Left renal cortex interstitium (tissue), 4 donors: Measurements from ENCODE around the gene ABR. TPM values are rescaled to one million over a fixed set of nuclear protein-coding genes. Genes with fewer than 3 reads are reported as not detected.

Experiments used
- DNase-seq, 4 donors: peaks; one replicate each; pipeline ENCODE4 v3.0.0-alpha.2; 2013; ENCODE audit warnings: low read depth in 4 of 4, low spot score in 2 of 4, missing footprints in 1 of 4
- polyA plus RNA-seq, 4 donors: library from polyadenylated mRNA; unstranded; fragments of 120-200 nt; gene quantifications; one replicate each; pipeline ENCODE4 v1.2.1, GENCODE V29; 2013; ENCODE audit not compliant: insufficient read length in 4 of 4

The ABR gene
- polyA plus RNA-seq, 4 donors = 45.4 to 63.7 (median 53.3) TPM

DNA sequence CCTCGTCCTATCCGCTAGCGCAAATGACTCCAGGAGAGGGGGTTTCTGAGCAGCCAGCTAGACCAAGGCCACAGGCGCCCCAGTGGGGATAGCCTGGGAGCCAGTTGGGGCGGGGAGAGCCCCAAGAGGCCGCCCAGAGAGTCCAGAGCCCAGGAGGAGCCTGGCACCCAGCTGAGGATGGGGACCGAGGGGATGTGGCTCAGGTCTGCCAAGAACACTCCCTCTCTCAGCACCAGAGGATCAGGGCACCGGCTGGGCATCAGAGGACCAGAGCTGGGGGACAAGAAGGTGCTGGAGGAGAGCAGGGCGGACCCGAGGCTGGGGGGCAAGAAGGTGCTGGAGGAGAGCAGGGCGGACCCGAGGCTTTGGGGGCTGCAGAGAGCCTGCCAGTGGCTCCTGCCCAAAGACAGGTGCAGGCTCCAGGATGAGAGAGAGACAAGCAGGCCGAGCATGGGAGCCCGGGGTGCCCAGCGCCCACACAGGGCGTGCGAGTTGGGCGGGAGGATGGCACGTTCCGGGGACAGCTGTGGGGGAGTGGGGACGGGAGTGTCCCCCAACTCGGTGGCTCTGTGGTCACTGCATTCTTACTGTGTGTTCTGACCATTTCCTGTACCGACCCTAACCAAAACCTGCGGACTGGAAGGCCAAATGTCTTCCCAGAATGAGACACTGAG lies 143.5 kb downstream of the ABR start:
- DNase-seq = no peak

DNA sequence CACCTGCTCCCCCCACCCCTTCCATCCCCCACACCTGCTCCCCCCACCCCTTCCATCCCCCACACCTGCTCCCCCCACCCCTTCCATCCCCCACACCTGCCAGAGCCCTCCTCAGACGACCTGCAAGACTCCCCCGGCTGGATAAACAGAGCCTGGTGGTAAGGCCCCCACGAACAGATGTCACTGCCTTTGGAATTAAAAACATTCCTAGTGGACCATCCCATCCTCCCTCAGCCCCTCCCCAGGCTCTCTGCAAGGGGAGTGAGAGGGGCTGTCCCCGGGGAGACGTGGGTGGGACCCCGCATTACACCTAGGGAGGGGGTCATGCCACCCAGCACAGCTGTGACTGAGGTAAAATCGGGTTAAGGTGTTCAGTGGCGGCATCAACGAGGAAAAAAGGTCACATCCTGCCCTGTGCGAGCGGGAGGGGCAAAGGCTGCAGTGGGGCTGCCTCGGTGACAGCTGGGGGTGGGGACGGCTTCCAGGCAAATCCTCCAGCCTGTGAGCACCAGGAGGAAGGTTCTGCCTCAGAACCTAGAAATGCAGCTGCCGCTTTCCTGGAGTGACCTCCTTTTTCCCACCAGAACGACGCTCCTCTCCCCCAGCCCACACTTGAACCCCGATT lies 144.1 kb downstream of the ABR start:
- DNase-seq = no peak

DNA sequence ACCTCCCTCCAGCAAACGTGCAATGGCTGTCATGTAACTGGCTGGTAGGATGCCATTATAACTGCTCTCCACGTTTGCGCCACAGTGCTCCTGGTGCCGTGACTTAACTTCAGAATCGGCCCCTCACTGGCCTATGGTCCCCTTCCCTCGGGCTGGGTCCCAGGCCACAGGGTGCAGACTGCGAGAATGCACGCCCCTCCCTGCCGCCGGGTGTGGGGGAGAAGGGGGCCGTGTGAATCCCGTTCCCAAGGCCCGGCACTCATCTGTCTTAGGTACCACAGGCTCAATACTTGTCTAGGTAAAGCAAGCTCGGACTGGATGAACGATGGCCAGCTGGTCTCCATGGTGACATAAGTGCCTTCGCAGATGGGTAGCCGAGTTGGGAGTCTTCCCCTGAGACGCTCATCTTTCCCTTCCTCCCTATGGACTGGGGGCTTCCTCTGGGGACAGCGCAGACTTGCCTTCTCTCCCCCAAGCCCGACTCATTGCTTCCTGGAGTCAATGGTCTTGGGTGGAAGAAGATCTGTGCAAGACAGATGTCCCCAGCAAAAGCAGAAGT lies 145.1 kb downstream of the ABR start:
- DNase-seq = no peak

DNA sequence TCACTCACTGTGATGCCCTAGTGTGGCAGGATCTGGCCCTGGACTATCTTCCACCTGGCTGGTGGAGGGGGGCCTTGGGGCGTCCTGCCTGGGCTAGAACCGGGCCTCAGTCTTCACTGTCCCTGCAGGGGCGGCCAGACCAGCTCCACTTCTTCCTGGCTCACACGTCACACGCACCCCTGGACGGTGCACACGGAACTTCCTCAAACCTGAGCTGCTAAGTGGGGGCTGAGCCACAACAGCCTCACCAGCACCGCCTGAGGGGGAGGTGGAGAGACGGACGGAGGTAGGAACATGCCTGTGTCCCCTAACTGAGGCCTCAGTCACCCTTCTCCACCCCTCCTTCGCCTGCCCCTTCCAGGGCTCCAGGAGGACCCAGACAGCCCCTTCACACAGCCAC lies 146.3 kb downstream of the ABR start:
- DNase-seq = no peak

DNA sequence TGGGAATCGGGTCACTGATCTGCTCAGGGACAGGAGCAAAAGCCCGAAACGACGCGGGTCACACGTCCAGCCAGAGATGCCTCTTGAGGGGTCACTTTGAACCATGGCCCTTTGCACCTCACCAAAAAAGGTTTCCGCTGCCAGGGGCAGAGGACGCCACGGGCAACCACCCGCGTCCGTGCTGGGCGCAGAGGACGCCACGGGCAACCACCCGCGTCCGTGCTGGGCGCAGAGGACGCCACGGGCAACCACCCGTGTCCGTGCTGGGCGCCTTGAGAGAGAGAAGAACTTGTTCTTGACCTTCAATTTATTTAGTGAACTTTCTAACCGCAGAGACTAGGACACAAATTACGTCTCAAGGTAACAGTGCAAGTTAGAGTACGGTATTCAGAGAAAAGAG lies 147.4 kb downstream of the ABR start:
- no peak for DNase-seq

DNA sequence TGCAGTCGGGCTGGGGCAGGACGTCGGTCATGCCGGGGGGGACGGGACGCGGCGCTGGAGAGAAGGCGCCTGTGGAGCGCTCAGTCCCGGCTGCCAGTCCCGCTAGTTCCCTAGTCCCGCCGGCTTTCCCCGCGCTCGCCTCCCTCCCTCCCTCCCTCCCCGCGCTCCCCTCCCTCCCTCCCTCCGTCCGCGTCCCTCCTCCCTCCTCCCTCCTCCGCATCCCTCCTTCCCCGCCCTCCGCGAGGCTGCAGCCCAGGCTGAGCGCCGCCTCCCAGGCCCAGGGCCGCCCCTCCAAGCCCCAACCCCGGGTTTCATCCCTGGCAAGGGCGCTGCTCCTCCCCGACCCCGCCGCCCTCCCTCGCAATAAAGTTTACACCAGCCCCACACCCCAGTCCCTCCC lies 148.1 kb downstream of the ABR start:
- no peak for DNase-seq

DNA sequence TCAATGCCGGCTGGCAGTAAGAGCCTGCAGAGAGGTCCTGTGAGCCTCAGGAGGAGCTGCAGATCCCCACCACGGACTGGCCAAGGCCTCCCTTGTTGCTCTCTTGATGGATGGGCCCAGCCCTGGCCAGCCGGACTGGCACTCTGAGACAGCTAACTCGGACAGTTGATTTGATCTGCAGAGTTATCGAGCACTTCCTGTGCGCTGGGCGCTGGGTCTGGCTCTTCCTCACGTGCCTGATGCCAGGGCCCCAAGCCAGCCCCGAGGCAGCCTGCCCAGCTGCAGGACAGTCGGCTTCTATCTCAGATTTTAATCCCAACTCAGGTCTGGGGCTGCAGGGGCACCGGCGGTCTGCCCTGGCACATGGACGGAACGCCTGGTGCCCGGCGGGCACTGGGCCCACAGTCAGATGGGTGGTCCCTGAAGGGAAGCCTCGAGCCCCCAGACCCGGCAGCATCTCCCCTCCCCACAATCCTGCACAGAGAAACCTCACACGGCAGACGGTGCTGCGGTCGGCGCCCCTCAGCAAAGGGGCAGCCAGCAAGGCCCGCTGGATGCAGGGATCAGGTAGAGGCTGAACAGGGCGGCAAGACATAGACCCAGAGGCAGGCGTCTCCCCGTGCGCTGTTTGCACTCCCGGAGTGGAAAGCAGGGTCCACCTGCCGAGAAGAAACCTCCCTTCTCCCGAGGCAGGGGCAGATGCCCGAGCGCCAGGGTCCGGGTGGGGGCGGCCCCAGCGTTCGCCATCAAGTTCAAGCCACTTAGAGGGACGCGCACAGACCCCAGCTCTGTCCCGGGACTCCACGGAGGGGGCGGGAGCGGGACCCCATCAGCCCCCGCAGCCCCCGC lies 148.9 kb downstream of the ABR start:
- DNase-seq = no peak

DNA sequence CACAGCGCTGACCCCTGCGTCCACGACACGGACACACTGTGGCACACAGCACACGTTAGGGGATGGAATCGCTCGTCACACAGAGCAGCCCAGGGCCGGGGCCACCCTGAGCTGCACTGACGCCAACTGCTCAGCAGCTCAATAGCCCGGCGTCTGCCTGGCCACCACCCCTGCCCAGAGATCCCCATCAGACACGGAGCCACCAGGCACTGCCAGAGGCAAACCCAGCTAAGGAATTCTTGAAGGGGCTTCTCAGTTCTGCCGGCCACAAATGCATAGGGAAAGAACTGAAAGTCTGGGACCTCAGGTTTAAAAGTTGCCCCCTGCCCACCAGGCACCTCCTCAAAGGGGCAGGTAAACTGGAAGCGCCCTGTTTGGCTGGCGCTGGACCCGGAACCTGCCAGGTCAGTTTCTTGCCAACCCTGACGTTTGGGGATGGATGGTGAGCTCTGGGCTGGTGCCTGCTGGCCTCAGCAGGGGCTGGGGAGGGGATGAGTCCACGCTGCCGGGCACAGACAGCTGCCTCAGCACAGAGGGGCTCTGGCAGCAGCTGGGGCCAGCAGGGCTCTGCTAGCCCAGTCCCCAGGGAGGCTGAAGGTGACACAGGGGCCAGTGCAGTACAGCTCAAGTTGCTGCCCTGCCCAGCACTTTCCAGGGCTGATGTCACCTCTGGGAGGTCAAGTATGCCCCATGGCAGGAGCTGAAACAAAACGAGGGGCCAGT lies 149.7 kb downstream of the ABR start:
- no peak for DNase-seq

DNA sequence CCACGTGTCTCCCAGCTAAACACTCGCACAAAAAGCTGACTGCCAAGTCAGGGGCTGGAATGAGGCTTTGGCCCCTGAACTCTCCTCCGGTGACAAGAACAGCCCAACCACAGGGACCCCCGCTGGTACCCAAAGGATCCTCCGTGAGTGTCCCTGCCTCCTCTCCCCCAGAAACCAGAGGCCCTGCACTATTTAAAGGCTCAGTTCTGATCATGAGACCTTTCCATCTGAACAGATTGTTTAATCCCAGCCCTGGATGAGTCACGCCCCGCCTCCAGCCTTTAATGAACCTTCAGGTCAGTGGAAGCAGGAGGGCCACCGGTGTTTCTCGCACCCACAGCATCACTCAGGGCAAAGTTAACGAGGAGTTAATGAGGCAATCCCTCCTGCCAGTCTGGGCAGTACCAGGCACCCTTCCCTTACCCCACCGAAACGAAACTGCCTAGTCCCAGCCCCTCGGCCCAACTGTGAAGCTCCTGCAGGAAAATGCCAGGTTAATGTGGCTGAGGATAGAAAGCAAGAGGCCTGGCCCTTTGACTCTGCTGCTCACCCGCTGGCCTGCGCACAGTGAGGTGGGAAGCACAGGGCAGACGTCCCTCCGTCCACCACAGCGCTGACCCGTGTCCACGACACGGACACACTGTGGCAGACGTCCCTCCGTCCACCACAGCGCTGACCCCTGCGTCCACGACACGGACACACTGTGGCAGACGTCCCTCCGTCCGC lies 150.4 kb downstream of the ABR start:
- no peak for DNase-seq

DNA sequence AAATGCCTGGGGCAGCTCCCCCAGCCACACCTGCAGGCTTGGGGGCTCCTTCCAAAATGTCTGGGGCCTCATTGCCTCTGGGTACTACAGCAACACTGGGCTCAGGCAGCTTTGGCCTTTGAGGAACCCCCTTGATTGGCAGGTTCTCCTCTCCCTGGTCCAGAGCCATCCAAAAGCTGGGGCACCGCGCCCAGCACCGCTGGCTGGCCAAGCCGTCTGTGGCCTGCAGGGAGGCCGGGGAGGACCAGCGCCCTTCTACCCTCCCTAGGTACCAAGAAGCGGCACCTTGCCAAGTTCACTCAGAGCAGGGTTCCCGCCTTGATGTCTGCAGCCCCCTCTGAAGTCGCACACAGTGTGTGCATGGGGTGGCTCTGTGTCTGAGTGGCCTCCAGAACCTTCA lies 152.7 kb downstream of the ABR start:
- DNase-seq = no peak

DNA sequence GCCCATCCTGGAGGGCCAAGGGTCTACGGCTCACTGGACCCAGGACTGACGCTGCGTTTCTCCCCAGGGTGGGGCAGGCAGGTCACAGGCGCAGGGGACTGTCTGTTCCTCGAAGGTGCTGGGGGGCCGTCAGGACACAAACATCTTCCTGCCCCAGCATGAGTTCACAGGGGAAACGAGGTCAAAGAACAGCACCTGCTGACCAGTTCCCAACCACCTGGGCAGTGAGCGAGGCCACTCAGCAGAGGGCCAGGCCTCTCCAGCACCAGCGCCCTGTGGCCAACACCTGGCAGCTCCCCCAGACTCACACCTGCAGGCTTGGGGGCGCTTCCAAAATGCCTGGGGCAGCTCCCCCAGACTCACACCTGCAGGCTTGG lies 153.2 kb downstream of the ABR start:
- DNase-seq = no peak

DNA sequence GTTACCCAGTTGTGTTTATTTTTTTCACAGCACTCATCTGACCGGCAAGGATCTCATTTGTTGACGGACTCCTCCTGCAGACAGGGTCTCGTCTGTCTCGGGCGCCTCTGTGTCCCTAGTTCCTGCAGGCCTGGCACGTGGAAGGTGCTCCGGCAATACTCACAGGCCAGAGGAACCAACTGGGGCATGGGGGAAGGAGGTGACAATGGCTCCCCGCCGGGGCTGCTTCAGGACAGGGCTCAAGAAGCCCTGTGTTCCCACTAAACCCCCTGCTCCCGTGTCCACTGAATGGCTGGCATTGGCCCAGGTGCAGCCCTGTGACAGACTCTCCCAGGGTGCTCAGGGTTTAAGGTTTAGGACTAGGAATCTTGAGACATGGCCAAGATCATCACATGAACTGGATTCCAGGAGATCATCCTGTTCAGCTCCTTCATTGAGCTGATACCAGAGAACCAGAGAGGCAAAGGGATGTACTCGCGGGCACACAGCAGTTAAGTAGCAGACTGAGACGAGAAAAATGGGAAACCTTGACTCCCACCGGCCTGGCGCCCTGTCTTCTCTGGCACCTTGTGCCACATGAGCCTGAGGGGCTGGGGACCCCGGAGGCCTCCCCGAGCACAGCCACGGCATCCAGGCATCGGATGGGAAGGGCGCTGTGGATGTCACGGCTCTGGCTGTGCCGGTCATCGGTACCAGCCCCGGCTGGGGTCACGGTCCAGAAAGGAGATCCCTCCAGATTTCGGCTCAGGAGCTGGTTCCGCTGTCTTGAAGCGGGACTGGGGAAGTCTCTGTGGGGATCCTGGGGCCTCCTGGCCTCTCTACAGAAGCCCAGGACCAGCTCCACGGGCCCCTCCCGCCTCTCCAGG lies 153.8 kb downstream of the ABR start:
- DNase-seq = no peak

DNA sequence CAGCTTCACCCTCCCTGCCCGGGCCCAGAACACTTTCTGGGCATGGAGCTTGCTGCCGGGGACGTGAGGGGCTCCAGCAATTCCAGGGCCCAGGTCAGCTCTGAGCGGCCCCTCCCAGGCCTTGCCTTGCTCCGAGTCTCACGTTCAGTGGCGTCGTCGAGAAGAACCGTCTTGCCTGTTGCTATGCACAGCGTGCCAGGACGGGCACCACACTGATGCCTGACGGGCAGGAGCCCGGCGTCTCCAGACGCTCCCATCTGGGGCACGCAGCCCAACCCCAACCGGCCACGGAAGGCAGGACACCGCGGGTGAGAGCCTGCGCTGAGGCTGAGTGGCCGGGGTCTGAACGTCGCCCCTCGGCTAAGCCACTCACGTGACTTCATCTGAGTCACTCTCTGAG lies 155.7 kb downstream of the ABR start:
- DNase-seq = no peak

DNA sequence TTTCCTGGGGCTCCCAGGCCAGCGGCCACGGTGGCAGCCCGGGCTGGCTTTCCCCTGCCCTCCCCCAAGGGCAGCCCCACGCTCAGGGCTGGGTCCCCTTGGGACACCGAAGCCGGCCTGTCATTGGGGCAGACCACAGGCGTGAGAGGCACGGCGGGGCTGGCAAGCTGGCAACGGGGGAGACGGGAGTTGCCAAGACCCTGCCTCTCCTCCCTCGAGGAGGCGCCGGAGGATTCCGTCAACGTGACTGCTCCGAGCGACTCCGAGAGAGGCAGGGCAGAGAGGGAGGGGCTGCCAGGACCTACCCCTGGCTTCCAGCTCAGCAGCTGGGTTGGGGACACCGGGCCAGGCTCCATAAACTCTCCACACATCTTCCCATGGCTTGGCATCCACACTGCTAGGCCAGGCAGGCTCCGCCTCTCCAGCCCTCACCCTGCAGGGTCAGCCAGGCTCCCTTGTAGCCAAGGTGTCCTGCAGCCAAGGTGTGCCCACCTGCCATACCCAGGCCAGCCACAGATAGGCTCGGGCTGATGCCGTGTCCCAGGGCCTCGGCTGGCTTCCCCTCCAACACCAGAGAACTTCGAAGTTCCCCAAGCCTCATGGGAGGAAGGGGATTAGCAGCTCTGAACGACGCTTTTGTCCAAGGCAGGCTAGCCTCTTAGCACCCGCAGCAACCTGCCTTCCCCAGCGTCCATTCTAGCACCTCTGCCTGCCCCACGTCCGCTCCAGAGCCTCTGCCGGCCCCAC lies 157.3 kb downstream of the ABR start:
- DNase-seq = no peak

DNA sequence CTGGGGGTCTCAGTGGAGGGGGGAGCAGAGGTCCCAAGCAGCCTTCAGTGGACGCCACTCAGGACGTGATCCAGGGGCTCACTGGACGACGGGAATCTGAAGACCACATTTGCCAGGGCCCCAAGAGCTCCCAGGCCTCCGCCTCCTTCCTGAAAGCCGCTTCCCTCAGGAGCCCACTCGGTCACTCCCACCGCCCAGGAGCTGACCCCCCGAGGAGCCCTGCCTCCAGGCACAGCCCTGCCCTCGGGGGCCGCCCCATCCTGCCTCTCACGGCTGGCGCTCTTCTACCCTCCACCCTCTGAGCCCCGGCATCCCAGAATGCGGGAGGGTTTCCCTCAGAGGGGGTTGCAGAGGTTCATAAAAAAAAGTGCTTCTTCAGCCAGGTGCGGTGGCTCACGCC lies 158.6 kb downstream of the ABR start:
- no peak for DNase-seq

DNA sequence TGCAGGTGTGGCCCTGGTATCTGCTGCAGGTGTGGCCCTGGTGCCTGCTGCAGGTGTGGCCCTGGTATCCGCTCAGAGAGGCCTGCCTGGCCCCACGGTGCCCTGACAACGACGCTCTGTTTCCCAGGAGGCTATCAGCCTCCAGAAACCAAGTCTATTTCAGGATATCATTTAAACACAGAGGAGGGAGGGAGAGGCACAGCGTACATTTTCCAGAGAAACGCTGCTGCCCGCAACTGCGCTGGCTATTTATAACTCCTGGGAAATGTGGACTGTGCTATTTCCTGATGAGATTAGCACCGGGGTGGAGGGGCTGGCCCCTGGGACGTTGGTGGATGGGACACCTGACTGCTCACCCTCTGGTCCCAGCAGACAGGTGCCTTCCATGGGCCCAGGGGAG lies 160.3 kb downstream of the ABR start:
- no peak for DNase-seq

DNA sequence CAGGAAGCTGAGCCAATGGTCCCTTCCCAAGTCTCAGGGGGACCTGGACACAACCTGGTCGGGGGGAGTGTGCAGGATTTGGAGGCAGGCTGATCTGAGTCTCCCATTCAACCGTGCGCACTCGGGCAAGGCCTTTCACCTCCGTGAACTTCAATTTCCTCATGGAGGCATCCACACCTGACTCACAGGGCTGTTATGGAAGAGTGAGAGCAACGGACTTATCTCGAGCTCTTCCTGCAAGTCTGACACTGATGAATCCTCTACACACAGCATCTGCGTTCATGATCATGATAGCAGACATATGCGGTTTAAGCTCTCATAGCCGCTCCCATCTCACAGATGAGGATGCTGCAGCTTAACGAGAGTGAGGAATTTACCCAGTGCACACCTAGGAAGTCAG lies 161.2 kb downstream of the ABR start:
- no peak for DNase-seq

DNA sequence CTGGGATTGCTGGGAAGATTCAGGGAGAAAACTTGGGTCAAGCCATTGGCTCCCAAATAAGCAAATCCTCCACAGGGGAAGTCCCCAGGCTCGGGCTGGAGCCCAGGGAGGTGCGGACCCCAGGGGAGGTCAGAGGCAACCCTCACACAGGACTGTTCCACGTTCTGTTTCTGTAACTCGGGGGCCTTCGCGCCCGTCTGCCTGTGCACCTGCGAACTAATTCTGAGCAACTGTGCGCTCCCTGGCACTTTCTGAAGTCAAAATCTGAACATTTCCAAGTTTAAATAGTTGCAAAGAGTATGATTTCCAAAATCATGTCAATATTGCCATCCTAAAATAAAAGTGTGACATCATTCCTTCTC lies 166.1 kb downstream of the ABR start:
- no peak for DNase-seq
